ENCODE data around the gene HIRIP3. TPM values are rescaled to one million over a fixed set of nuclear protein-coding genes. Genes with fewer than 3 reads are reported as not detected.

HIRIP3 gene
- polyA plus RNA-seq, 3 donors, result 3.3 to 4.8 (median 3.7) TPM

GRCh38 chr16:29999605-30000004, 4.2 kb upstream of the HIRIP3 start:
- H2AFZ ChIP-seq (ENCODE audit: insufficient read depth, low read depth, low read length, poor library complexity, severe bottlenecking), result no peak overlapping the region
- H3K4me3 ChIP-seq (replicated peaks in 1 of 3; ENCODE audit: low read depth in 2 of 3, low read length in 3 of 3), result no peak overlapping the region
- H3K9me3 ChIP-seq (replicated peaks in 1 of 2; ENCODE audit: control insufficient read depth in 1 of 2, insufficient read depth in 1 of 2, low read length in 2 of 2), result no peaks in the 10 kb centered on the region
- no peaks in the 10 kb centered on the region for H3K9me3 Mint-ChIP-seq
- H3K27me3 ChIP-seq (ENCODE audit: control insufficient read depth in 2 of 2, insufficient read depth in 2 of 2, low read length in 2 of 2), result no peaks in the 10 kb centered on the region
- peaks cover 16% of the 10 kb centered on the region for H3K79me2 ChIP-seq (ENCODE audit: insufficient read depth, low read length)
- peaks cover 4% of the 10 kb centered on the region for H4K20me1 ChIP-seq (ENCODE audit: insufficient read depth, low read length)
- peaks cover 14% of the 10 kb centered on the region for H3K4me1 Mint-ChIP-seq
- H3K4me3 Mint-ChIP-seq, result no peak overlapping the region
- no peak overlapping the region for H3K27ac ChIP-seq (ENCODE audit: low read depth in 1 of 2, low read length in 2 of 2)
- H3K27ac Mint-ChIP-seq, result peak overlapping the region in 1 of 7 donors; percentile 5
- no peak for DNase-seq
- H3K27me3 Mint-ChIP-seq (ENCODE audit: low read depth in 3 of 3), result peaks cover 0 to 3% (median 0%) of the 10 kb centered on the region in 3 donors
- H3K9ac ChIP-seq (ENCODE audit: insufficient read depth, low read length, poor library complexity, severe bottlenecking), result no peak overlapping the region
- intact Hi-C loops (cut with micrococcal nuclease), result loop anchor here in 1 of 2 donors (10.0 kb wide), 1 partner anchor 185 kb away; the partner anchor contains the start of genes PAGR1 and PRRT2
- H3K36me3 Mint-ChIP-seq, result peaks cover 42 to 60% of the 10 kb centered on the region in 2 donors
- TF ChIP-seq CTCF (IDR thresholded peaks at IDR 0.05), result no peak
- no peak overlapping the region for H3K4me2 ChIP-seq (replicated peaks; ENCODE audit: extremely low read depth, low read length, poor library complexity, severe bottlenecking)
- peaks cover 14 to 60% of the 10 kb centered on the region in 2 donors for H3K36me3 ChIP-seq (replicated peaks in 1 of 2; ENCODE audit: control insufficient read depth in 1 of 2, insufficient read depth in 2 of 2, low read length in 2 of 2)
- WGBS (ENCODE audit: insufficient coverage), result 93% methylated on average over 6 of the region's 6 CpGs
- H3K4me1 ChIP-seq (ENCODE audit: control insufficient read depth in 1 of 2, insufficient read depth in 2 of 2, low read length in 2 of 2), result peaks cover 15 to 17% of the 10 kb centered on the region in 2 donors

- intact Hi-C loops (cut with micrococcal nuclease), result loop anchor here (1.0 to 10.0 kb wide), 3 partner anchors 23 to 182 kb away; partner anchors contain the start of genes PAGR1 (in 1 of the 2), PRRT2 (in 1 of the 2) and TAOK2 (in 1 of the 2)
- no peak for TF ChIP-seq CTCF (IDR thresholded peaks at IDR 0.05)
Observed at GRCh38 chr16:29996766-29997250, 1.4 kb upstream of the HIRIP3 start.

More at GRCh38 chr16:29996766-29997250, 1.4 kb upstream of the HIRIP3 start:
- H3K27ac Mint-ChIP-seq, result peak overlapping the region in 6 of 7 donors; percentile 46 to 98 (median 96)
- H3K9me3 Mint-ChIP-seq, result no peaks in the 10 kb centered on the region
- no peak for DNase-seq
- Histone ChIP-seq H3K9ac (ENCODE audit: insufficient read depth, low read length, poor library complexity, severe bottlenecking) (peak overlapping the region; percentile 81), H3K4me3 (replicated peaks in 1 of 3; ENCODE audit: low read depth in 2 of 3, low read length in 3 of 3) (peak overlapping the region; percentile 79 to 100 (median 100)), H4K20me1 (ENCODE audit: insufficient read depth, low read length) (peaks cover 2% of the 10 kb centered on the region), H3K36me3 (replicated peaks in 1 of 2; ENCODE audit: control insufficient read depth in 1 of 2, insufficient read depth in 2 of 2, low read length in 2 of 2) (peaks cover 23 to 59% of the 10 kb centered on the region in 2 donors), H3K4me2 (replicated peaks; ENCODE audit: extremely low read depth, low read length, poor library complexity, severe bottlenecking) (peak overlapping the region; percentile 99), H3K27me3 (ENCODE audit: control insufficient read depth in 2 of 2, insufficient read depth in 2 of 2, low read length in 2 of 2) (no peaks in the 10 kb centered on the region), H3K4me1 (ENCODE audit: control insufficient read depth in 1 of 2, insufficient read depth in 2 of 2, low read length in 2 of 2) (peaks cover 18 to 31% of the 10 kb centered on the region in 2 donors), H3K79me2 (ENCODE audit: insufficient read depth, low read length) (peaks cover 16% of the 10 kb centered on the region), H2AFZ (ENCODE audit: insufficient read depth, low read depth, low read length, poor library complexity, severe bottlenecking) (peak overlapping the region; percentile 99), H3K9me3 (replicated peaks in 1 of 2; ENCODE audit: control insufficient read depth in 1 of 2, insufficient read depth in 1 of 2, low read length in 2 of 2) (no peaks in the 10 kb centered on the region), H3K27ac (ENCODE audit: low read depth in 1 of 2, low read length in 2 of 2) (peak overlapping the region in 1 of 2 donors; percentile 86)
- H3K4me3 Mint-ChIP-seq, result peak overlapping the region; percentile 91 to 98
- peaks cover 23% of the 10 kb centered on the region for H3K4me1 Mint-ChIP-seq
- H3K27me3 Mint-ChIP-seq (ENCODE audit: low read depth in 3 of 3), result peaks cover 0 to 5% (median 0%) of the 10 kb centered on the region in 3 donors
- WGBS (ENCODE audit: insufficient coverage), result 16% methylated on average over 4 of the region's 9 CpGs
- H3K36me3 Mint-ChIP-seq, result peaks cover 35 to 51% of the 10 kb centered on the region in 2 donors
